Astrocyte of the spinal cord (primary cell): ENCODE results near the gene HIPK1.
"Not testable (repeated sequence)": the region's sequence is repeated elsewhere in the genome, so short reads cannot be mapped to it uniquely, and the experiment has no call there.

Source experiments
- DNase-seq: peaks from one replicate; pipeline ENCODE4 v3.0.0; 2011; ENCODE audit warnings: low read depth, low spot score
- H3K4me3 ChIP-seq: 2 replicates; pipeline ENCODE4 v1.5.1; 2011; ENCODE audit warnings: low read depth, mild to moderate bottlenecking, low read length, moderate library complexity
- CTCF ChIP-seq: IDR thresholded peaks from 2 replicates; pipeline ENCODE4 v1.5.1; 2012; ENCODE audit warnings: low read depth, mild to moderate bottlenecking, low read length, inconsistent platforms
- in situ Hi-C: cut with HindIII; loops from 2 replicates; pipeline ENCODE4 v1.10.0; 2017; ENCODE audit warnings: low sequenced_read_pairs

HIPK1 gene

GRCh38 chr1:113942527-113942926 lies 13.4 kb downstream of the HIPK1 start:
- in situ Hi-C loops, result no loop called here
- DNase-seq, result no peak
- no peak overlapping the region for H3K4me3 ChIP-seq
- no peak for TF ChIP-seq CTCF

GRCh38 chr1:113943028-113943811 lies 14.1 kb downstream of the HIPK1 start:
- TF ChIP-seq CTCF, result no peak
- in situ Hi-C loops, result no loop called here
- H3K4me3 ChIP-seq, result no peak overlapping the region
- DNase-seq, result no peak

GRCh38 chr1:113945329-113945728 lies 16.2 kb downstream of the HIPK1 start:
- no peak overlapping the region for H3K4me3 ChIP-seq
- DNase-seq, result no peak
- in situ Hi-C loops, result no loop called here
- TF ChIP-seq CTCF, result no peak

GRCh38 chr1:113946112-113946511 lies 17.0 kb downstream of the HIPK1 start:
- no peak overlapping the region for H3K4me3 ChIP-seq
- no peak for DNase-seq
- in situ Hi-C loops, result no loop called here
- no peak for TF ChIP-seq CTCF

GRCh38 chr1:113946678-113947387 lies 17.7 kb downstream of the HIPK1 start:
- TF ChIP-seq CTCF, result no peak
- in situ Hi-C loops, result no loop called here
- peak; percentile 6 for DNase-seq
- H3K4me3 ChIP-seq, result no peak overlapping the region

- DNase-seq, result peak; percentile 9
- in situ Hi-C loops, result no loop called here
- no peak overlapping the region for H3K4me3 ChIP-seq
- TF ChIP-seq CTCF, result no peak
Observed at GRCh38 chr1:113947388-113948107, 18.4 kb downstream of the HIPK1 start.

GRCh38 chr1:113948151-113948550 lies 19.0 kb downstream of the HIPK1 start:
- H3K4me3 ChIP-seq, in situ Hi-C loops, DNase-seq: not testable (repeated sequence)
